ENCODE measurements around the gene PRR20G.

DNA sequence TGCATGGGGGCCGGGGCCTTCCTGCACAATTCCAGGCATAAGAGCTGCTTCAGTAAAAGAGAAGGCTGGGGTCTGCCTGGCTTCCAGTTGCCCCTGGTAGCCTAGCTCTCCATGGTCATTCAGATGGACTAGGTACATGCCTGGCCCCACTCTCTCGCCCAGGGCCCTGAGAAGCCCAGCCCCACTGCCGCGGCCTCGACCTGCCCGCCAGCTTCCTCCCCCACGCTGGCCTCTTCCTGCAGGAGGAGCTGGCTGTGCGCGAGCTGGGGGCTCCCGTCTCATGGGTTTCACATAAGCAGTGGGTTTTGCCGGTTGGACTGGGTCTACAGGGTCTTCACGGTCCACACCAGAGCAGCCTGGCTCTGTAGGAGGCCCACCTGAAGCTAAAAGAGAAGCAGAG is 3.6 kb downstream of the PRR20G start:
- no peak for TF ChIP-seq EED (IDR thresholded peaks at IDR 0.05; ENCODE audit: low read depth)
- no peak for TF ChIP-seq SUZ12 (IDR thresholded peaks at IDR 0.05; ENCODE audit: unreplicated experiment)
- no peak for TF ChIP-seq USF1 (IDR thresholded peaks at IDR 0.05; ENCODE audit: borderline replicate concordance, extremely low read length, insufficient read depth, low read depth, low read length)
- no peak for TF ChIP-seq ZNF687 (IDR thresholded peaks at IDR 0.05)
- TF ChIP-seq EGR1 (IDR thresholded peaks at IDR 0.05; ENCODE audit: borderline replicate concordance in 1 of 2, low read depth in 2 of 2, low read length in 2 of 2), result no peak
- no peak for TF ChIP-seq FOXM1 (IDR thresholded peaks at IDR 0.05; ENCODE audit: low read depth, low read length)
- no peak for TF ChIP-seq RBBP5 (conservative IDR thresholded peaks at IDR 0.05)
- TF ChIP-seq POLR2A (IDR thresholded peaks at IDR 0.05; ENCODE audit: low read depth, low read length), result no peak
- TF ChIP-seq CTCF (IDR thresholded peaks at IDR 0.05 in 2 of 3, conservative IDR thresholded peaks at IDR 0.05 in 1 of 3; ENCODE audit: control insufficient read depth in 2 of 3, extremely low read depth in 1 of 3, insufficient read depth in 1 of 3, low read depth in 3 of 3, low read length in 3 of 3), result no peak
- TF ChIP-seq EZH2 (IDR thresholded peaks at IDR 0.05; ENCODE audit: borderline replicate concordance, control insufficient read depth, low read depth, low read length), result no peak
- no peak for TF ChIP-seq JUND (IDR thresholded peaks at IDR 0.05; ENCODE audit: low read depth, low read length)
